ENCODE results near the gene ITPR3. TPM values are rescaled to one million over a fixed set of nuclear protein-coding genes. Genes with fewer than 3 reads are reported as not detected.
"Not testable (repeated sequence)": the region's sequence is repeated elsewhere in the genome, so short reads cannot be mapped to it uniquely, and the experiment has no call there.

The ITPR3 gene
- total RNA-seq, 2 donors from 2014 or later: 48.1 to 48.3 TPM

GRCh38 chr6:33627876-33628275 lies 6.8 kb downstream of the ITPR3 start:
- ATAC-seq: no peak
- no peaks in the 10 kb centered on the region for H3K27me3 Mint-ChIP-seq
- peaks cover 49% of the 10 kb centered on the region for H3K4me1 Mint-ChIP-seq
- H3K27ac Mint-ChIP-seq: no peak overlapping the region
- peaks cover 2% of the 10 kb centered on the region for H3K36me3 Mint-ChIP-seq (ENCODE audit: low read depth)
- no peak overlapping the region for H3K4me3 Mint-ChIP-seq
- no peak for DNase-seq
- H3K9me3 ChIP-seq (ENCODE audit: control insufficient read depth, low read length, poor library complexity, severe bottlenecking): no peaks in the 10 kb centered on the region

GRCh38 chr6:33628401-33628964 lies 7.4 kb downstream of the ITPR3 start:
- Mint-ChIP-seq H3K27ac (no peak overlapping the region), H3K27me3 (no peaks in the 10 kb centered on the region), H3K4me1 (peaks cover 51% of the 10 kb centered on the region), H3K36me3 (ENCODE audit: low read depth) (peaks cover 2% of the 10 kb centered on the region), H3K4me3 (no peak overlapping the region)
- H3K9me3 ChIP-seq (ENCODE audit: control insufficient read depth, low read length, poor library complexity, severe bottlenecking): no peaks in the 10 kb centered on the region
- DNase-seq (no peak), ATAC-seq (no peak)

- ATAC-seq: no peak
- peaks cover 47% of the 10 kb centered on the region for H3K4me1 Mint-ChIP-seq
- H3K9me3 ChIP-seq (ENCODE audit: control insufficient read depth, low read length, poor library complexity, severe bottlenecking): no peaks in the 10 kb centered on the region
- no peak overlapping the region for H3K4me3 Mint-ChIP-seq
- DNase-seq: no peak
- H3K27ac Mint-ChIP-seq: peak overlapping the region; percentile 60
- H3K36me3 Mint-ChIP-seq (ENCODE audit: low read depth): no peaks in the 10 kb centered on the region
- H3K27me3 Mint-ChIP-seq: no peaks in the 10 kb centered on the region
These were observed 8.9 kb downstream of the ITPR3 start for GRCh38 chr6:33630014-33630413.

- not testable (repeated sequence) for H3K4me3 Mint-ChIP-seq; DNase-seq; H3K27ac Mint-ChIP-seq; H3K36me3 Mint-ChIP-seq (ENCODE audit: low read depth); H3K27me3 Mint-ChIP-seq; ATAC-seq; H3K9me3 ChIP-seq (ENCODE audit: control insufficient read depth, low read length, poor library complexity, severe bottlenecking)
- H3K4me1 Mint-ChIP-seq: peaks cover 58% of the 10 kb centered on the region
These were observed 10.4 kb downstream of the ITPR3 start for GRCh38 chr6:33631521-33631920.

- DNase-seq (no peak), ATAC-seq (no peak)
- Mint-ChIP-seq H3K36me3 (ENCODE audit: low read depth) (peaks cover 2% of the 10 kb centered on the region), H3K27ac (peak overlapping the region; percentile 97), H3K4me1 (peaks cover 58% of the 10 kb centered on the region), H3K4me3 (no peak overlapping the region), H3K27me3 (no peaks in the 10 kb centered on the region)
- no peaks in the 10 kb centered on the region for H3K9me3 ChIP-seq (ENCODE audit: control insufficient read depth, low read length, poor library complexity, severe bottlenecking)
These were observed 10.9 kb downstream of the ITPR3 start for GRCh38 chr6:33631971-33632557.

- Mint-ChIP-seq H3K27ac (peak overlapping the region; percentile 97), H3K27me3 (no peaks in the 10 kb centered on the region), H3K36me3 (ENCODE audit: low read depth) (peaks cover 2% of the 10 kb centered on the region), H3K4me1 (peaks cover 56% of the 10 kb centered on the region), H3K4me3 (peak overlapping the region; percentile 97)
- H3K9me3 ChIP-seq (ENCODE audit: control insufficient read depth, low read length, poor library complexity, severe bottlenecking): no peaks in the 10 kb centered on the region
- DNase-seq (peak; percentile 20 to 47 (median 36)), ATAC-seq (peak; percentile 64)
These were observed 11.5 kb downstream of the ITPR3 start for GRCh38 chr6:33632558-33633039.

GRCh38 chr6:33633084-33633461 lies 12.0 kb downstream of the ITPR3 start:
- Mint-ChIP-seq H3K27ac (peak overlapping the region; percentile 97), H3K4me1 (peaks cover 54% of the 10 kb centered on the region), H3K27me3 (no peaks in the 10 kb centered on the region), H3K36me3 (ENCODE audit: low read depth) (peaks cover 2% of the 10 kb centered on the region), H3K4me3 (peak overlapping the region; percentile 97)
- no peaks in the 10 kb centered on the region for H3K9me3 ChIP-seq (ENCODE audit: control insufficient read depth, low read length, poor library complexity, severe bottlenecking)
- DNase-seq: no peak
- ATAC-seq: no peak

- ATAC-seq (peak; percentile 84), DNase-seq (peak; percentile 32 to 72 (median 67))
- H3K36me3 Mint-ChIP-seq (ENCODE audit: low read depth): peaks cover 2% of the 10 kb centered on the region
- no peaks in the 10 kb centered on the region for H3K27me3 Mint-ChIP-seq
- H3K4me1 Mint-ChIP-seq: peaks cover 51% of the 10 kb centered on the region
- no peaks in the 10 kb centered on the region for H3K9me3 ChIP-seq (ENCODE audit: control insufficient read depth, low read length, poor library complexity, severe bottlenecking)
- H3K4me3 Mint-ChIP-seq: peak overlapping the region; percentile 97
- peak overlapping the region; percentile 97 for H3K27ac Mint-ChIP-seq
These were observed 12.5 kb downstream of the ITPR3 start for GRCh38 chr6:33633462-33634158.

- H3K4me3 Mint-ChIP-seq: peak overlapping the region; percentile 93
- no peak for ATAC-seq
- peaks cover 2% of the 10 kb centered on the region for H3K36me3 Mint-ChIP-seq (ENCODE audit: low read depth)
- H3K27ac Mint-ChIP-seq: peak overlapping the region; percentile 92
- H3K9me3 ChIP-seq (ENCODE audit: control insufficient read depth, low read length, poor library complexity, severe bottlenecking): no peaks in the 10 kb centered on the region
- H3K4me1 Mint-ChIP-seq: peaks cover 52% of the 10 kb centered on the region
- DNase-seq: no peak
- H3K27me3 Mint-ChIP-seq: no peaks in the 10 kb centered on the region
These were observed 13.1 kb downstream of the ITPR3 start for GRCh38 chr6:33634161-33634727.

- peak overlapping the region; percentile 76 for H3K4me3 Mint-ChIP-seq
- peaks cover 56% of the 10 kb centered on the region for H3K4me1 Mint-ChIP-seq
- no peaks in the 10 kb centered on the region for H3K27me3 Mint-ChIP-seq
- H3K36me3 Mint-ChIP-seq (ENCODE audit: low read depth): peaks cover 2% of the 10 kb centered on the region
- peak overlapping the region; percentile 92 for H3K27ac Mint-ChIP-seq
- no peak for ATAC-seq
- DNase-seq: no peak
- H3K9me3 ChIP-seq (ENCODE audit: control insufficient read depth, low read length, poor library complexity, severe bottlenecking): no peaks in the 10 kb centered on the region
These were observed 13.8 kb downstream of the ITPR3 start for GRCh38 chr6:33634946-33635345.

GRCh38 chr6:33636655-33637054 lies 15.5 kb downstream of the ITPR3 start:
- H3K4me3 Mint-ChIP-seq: no peak overlapping the region
- peaks cover 2% of the 10 kb centered on the region for H3K36me3 Mint-ChIP-seq (ENCODE audit: low read depth)
- no peak for ATAC-seq
- DNase-seq: no peak
- peak overlapping the region; percentile 92 for H3K27ac Mint-ChIP-seq
- H3K27me3 Mint-ChIP-seq: no peaks in the 10 kb centered on the region
- peaks cover 49% of the 10 kb centered on the region for H3K4me1 Mint-ChIP-seq
- H3K9me3 ChIP-seq (ENCODE audit: control insufficient read depth, low read length, poor library complexity, severe bottlenecking): no peaks in the 10 kb centered on the region

GRCh38 chr6:33638556-33638955 lies 17.4 kb downstream of the ITPR3 start:
- DNase-seq (no peak), ATAC-seq (no peak)
- H3K27me3 Mint-ChIP-seq: no peaks in the 10 kb centered on the region
- H3K9me3 ChIP-seq (ENCODE audit: control insufficient read depth, low read length, poor library complexity, severe bottlenecking): no peaks in the 10 kb centered on the region
- peaks cover 45% of the 10 kb centered on the region for H3K4me1 Mint-ChIP-seq
- H3K36me3 Mint-ChIP-seq (ENCODE audit: low read depth): peaks cover 5% of the 10 kb centered on the region
- H3K4me3 Mint-ChIP-seq: no peak overlapping the region
- H3K27ac Mint-ChIP-seq: peak overlapping the region; percentile 72

GRCh38 chr6:33639559-33639958 lies 18.4 kb downstream of the ITPR3 start:
- DNase-seq (no peak), ATAC-seq (no peak)
- H3K27ac Mint-ChIP-seq: peak overlapping the region; percentile 72
- no peaks in the 10 kb centered on the region for H3K9me3 ChIP-seq (ENCODE audit: control insufficient read depth, low read length, poor library complexity, severe bottlenecking)
- no peaks in the 10 kb centered on the region for H3K27me3 Mint-ChIP-seq
- H3K4me1 Mint-ChIP-seq: peaks cover 40% of the 10 kb centered on the region
- H3K4me3 Mint-ChIP-seq: no peak overlapping the region
- peaks cover 5% of the 10 kb centered on the region for H3K36me3 Mint-ChIP-seq (ENCODE audit: low read depth)
